ENCODE measurements around the gene MICAL2. TPM values are rescaled to one million over a fixed set of nuclear protein-coding genes. Genes with fewer than 3 reads are reported as not detected.

The MICAL2 gene
- total RNA-seq, 2 donors from 2014 or later: 1.5 to 1.9 TPM

DNA sequence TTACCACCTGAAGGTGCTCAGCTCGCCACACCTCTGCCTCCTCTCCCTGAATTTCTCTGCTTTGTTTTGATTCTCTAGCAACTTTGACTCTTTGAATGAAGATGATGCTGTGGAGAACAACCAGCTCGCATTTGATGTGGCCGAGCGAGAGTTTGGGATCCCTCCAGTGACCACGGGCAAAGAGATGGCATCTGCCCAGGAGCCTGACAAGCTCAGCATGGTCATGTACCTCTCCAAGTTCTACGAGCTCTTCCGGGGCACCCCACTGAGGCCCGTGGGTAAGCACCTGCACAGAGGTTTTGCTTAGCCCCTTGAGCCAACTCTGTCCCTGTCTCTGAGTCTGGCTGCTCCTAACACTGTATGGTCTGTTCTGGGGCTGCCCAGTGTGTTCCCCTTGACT, 115.7 kb downstream of the MICAL2 start:
- no peak overlapping the region for H3K4me3 Mint-ChIP-seq
- Histone ChIP-seq H3K27ac (ENCODE audit: low read depth, low read length) (no peak overlapping the region), H3K9ac (ENCODE audit: extremely low read depth, low read length, poor library complexity, severe bottlenecking) (no peak overlapping the region), H3K36me3 (ENCODE audit: control insufficient read depth, insufficient read depth, low read length) (no peaks in the 10 kb centered on the region), H3K4me3 (ENCODE audit: low read length) (no peak overlapping the region), H3K27me3 (ENCODE audit: control insufficient read depth, insufficient read depth, low read length, poor library complexity, severe bottlenecking) (no peaks in the 10 kb centered on the region), H3K9me3 (ENCODE audit: control insufficient read depth, low read length) (no peaks in the 10 kb centered on the region), H3K4me1 (ENCODE audit: control insufficient read depth, insufficient read depth, low read length) (no peaks in the 10 kb centered on the region)
- H3K9me3 Mint-ChIP-seq: no peaks in the 10 kb centered on the region
- H3K27me3 Mint-ChIP-seq (ENCODE audit: insufficient read depth): no peaks in the 10 kb centered on the region
- H3K4me1 Mint-ChIP-seq: no peaks in the 10 kb centered on the region
- no peak overlapping the region for H3K27ac Mint-ChIP-seq
- DNase-seq: no peak
- H3K36me3 Mint-ChIP-seq (ENCODE audit: low read depth): no peaks in the 10 kb centered on the region
- TF ChIP-seq, protein P1, sequence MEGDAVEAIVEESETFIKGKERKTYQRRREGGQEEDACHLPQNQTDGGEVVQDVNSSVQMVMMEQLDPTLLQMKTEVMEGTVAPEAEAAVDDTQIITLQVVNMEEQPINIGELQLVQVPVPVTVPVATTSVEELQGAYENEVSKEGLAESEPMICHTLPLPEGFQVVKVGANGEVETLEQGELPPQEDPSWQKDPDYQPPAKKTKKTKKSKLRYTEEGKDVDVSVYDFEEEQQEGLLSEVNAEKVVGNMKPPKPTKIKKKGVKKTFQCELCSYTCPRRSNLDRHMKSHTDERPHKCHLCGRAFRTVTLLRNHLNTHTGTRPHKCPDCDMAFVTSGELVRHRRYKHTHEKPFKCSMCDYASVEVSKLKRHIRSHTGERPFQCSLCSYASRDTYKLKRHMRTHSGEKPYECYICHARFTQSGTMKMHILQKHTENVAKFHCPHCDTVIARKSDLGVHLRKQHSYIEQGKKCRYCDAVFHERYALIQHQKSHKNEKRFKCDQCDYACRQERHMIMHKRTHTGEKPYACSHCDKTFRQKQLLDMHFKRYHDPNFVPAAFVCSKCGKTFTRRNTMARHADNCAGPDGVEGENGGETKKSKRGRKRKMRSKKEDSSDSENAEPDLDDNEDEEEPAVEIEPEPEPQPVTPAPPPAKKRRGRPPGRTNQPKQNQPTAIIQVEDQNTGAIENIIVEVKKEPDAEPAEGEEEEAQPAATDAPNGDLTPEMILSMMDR (conservative IDR thresholded peaks at IDR 0.05): no peak
- 92 to 93% methylated on average over 8 of the region's 8 CpGs for WGBS, 2 experiments (ENCODE audit: insufficient coverage in 1 of 2, insufficient read length in 1 of 2)

DNA sequence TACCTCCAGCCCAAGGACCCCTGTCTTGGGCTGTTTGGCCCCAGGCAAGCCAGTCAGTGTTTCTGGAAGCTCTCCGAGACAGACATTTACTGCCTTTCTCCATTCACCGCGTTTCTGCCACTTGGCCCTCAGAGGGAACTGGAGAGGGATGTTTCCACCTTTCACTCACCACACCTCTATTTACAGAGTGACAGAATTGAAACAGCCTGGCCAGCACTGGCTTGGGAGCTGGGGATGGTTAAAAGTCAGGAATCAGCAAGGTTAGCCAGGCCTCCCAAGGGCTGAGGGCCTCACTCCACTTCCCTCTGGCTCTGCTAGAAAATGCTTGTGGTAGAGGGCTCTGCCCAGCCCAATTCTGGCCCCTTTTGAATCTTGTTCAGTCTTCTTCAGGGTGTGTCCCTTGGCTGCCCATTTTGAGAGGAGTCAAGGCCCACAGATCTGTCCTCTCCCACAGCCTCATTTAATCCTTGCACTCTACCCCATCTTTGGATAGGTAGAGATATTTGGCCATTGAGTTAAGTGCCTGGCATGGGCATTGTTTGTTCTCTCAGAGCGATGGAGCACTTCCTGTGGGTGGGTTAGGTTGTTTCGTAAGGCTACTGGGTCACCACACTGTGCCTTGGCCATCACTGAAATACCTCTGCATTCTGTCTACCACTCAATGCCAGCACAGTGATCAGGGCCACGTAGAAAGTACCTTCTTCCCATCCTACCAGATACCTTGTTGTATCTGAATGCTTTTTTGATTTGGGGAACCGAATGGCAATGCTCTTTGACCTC, 119.2 kb downstream of the MICAL2 start:
- DNase-seq: no peak
- Histone ChIP-seq H3K4me3 (ENCODE audit: low read length) (no peak overlapping the region), H3K27ac (ENCODE audit: low read depth, low read length) (no peak overlapping the region), H3K27me3 (ENCODE audit: control insufficient read depth, insufficient read depth, low read length, poor library complexity, severe bottlenecking) (no peaks in the 10 kb centered on the region), H3K9me3 (ENCODE audit: control insufficient read depth, low read length) (no peaks in the 10 kb centered on the region), H3K36me3 (ENCODE audit: control insufficient read depth, insufficient read depth, low read length) (no peaks in the 10 kb centered on the region), H3K9ac (ENCODE audit: extremely low read depth, low read length, poor library complexity, severe bottlenecking) (no peak overlapping the region), H3K4me1 (ENCODE audit: control insufficient read depth, insufficient read depth, low read length) (no peaks in the 10 kb centered on the region)
- Mint-ChIP-seq H3K27ac (no peak overlapping the region), H3K9me3 (no peaks in the 10 kb centered on the region), H3K27me3 (ENCODE audit: insufficient read depth) (peaks cover 4% of the 10 kb centered on the region), H3K4me1 (no peaks in the 10 kb centered on the region), H3K36me3 (ENCODE audit: low read depth) (no peaks in the 10 kb centered on the region), H3K4me3 (no peak overlapping the region)
- WGBS, 2 experiments (ENCODE audit: insufficient coverage in 1 of 2, insufficient read length in 1 of 2): 91 to 95% methylated on average over 4 to 7 of the region's 7 CpGs
- TF ChIP-seq, protein P1 (conservative IDR thresholded peaks at IDR 0.05): no peak

DNA sequence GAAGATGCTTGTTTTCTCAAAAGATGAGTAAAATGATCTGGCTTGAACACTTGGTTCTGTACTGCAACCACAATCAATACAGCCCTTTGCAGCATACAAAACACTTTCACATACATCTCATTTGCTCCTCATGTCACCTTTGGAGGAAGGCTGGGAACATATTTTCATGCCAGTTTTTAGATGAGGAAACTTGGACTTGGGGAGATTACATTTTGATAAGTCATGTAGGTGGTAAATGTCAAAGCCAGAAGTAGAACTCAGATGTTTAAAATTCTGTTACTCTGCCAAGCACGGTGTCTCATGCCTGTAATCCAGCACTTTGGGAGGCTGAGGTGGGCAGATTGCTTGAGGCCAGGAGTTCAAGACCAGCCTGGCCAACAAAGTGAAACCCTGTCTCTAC, 121.8 kb downstream of the MICAL2 start:
- TF ChIP-seq, protein P1 (conservative IDR thresholded peaks at IDR 0.05): no peak
- DNase-seq: no peak
- no peaks in the 10 kb centered on the region for H3K4me1 ChIP-seq (ENCODE audit: control insufficient read depth, insufficient read depth, low read length)
- Mint-ChIP-seq H3K4me1 (peaks cover 3% of the 10 kb centered on the region), H3K36me3 (ENCODE audit: low read depth) (no peaks in the 10 kb centered on the region), H3K27me3 (ENCODE audit: insufficient read depth) (peaks cover 4% of the 10 kb centered on the region), H3K9me3 (no peaks in the 10 kb centered on the region), H3K4me3 (no peak overlapping the region), H3K27ac (no peak overlapping the region)
- H3K36me3 ChIP-seq (ENCODE audit: control insufficient read depth, insufficient read depth, low read length): no peaks in the 10 kb centered on the region
- H3K27ac ChIP-seq (ENCODE audit: low read depth, low read length): no peak overlapping the region
- H3K27me3 ChIP-seq (ENCODE audit: control insufficient read depth, insufficient read depth, low read length, poor library complexity, severe bottlenecking): no peaks in the 10 kb centered on the region
- H3K9ac ChIP-seq (ENCODE audit: extremely low read depth, low read length, poor library complexity, severe bottlenecking): no peak overlapping the region
- H3K4me3 ChIP-seq (ENCODE audit: low read length): no peak overlapping the region
- 97 to 100% methylated on average over 1 of the region's 1 CpG for WGBS, 2 experiments (ENCODE audit: insufficient coverage in 1 of 2, insufficient read length in 1 of 2)
- no peaks in the 10 kb centered on the region for H3K9me3 ChIP-seq (ENCODE audit: control insufficient read depth, low read length)
